HepG2 (cell line): ENCODE measurements around the gene SEMA3B. TPM values are rescaled to one million over a fixed set of nuclear protein-coding genes. Genes with fewer than 3 reads are reported as not detected.

Experiments
- ATF2 ChIP-seq: sonication (generic); formaldehyde crosslinking; IDR thresholded peaks from 2 replicates; pipeline ENCODE4 v1.4.0; 2020; ENCODE audit warnings: missing genetic modification reagents
- CSRNP1 ChIP-seq: sonication (generic); formaldehyde crosslinking; IDR thresholded peaks from 2 replicates; pipeline ENCODE4 v1.8.1; 2023; ENCODE audit warnings: mild to moderate bottlenecking, missing genetic modification reagents
- DMTF1 ChIP-seq: sonication (generic); formaldehyde crosslinking; IDR thresholded peaks from 2 replicates; pipeline ENCODE4 v1.4.0; 2020; ENCODE audit warnings: mild to moderate bottlenecking, missing genetic modification reagents
- FOXJ3 ChIP-seq: sonication (generic); formaldehyde crosslinking; IDR thresholded peaks from 2 replicates; pipeline ENCODE4 v1.4.0; 2020; ENCODE audit warnings: missing genetic modification reagents, mild to moderate bottlenecking, borderline replicate concordance
- HMG20B ChIP-seq: conservative IDR thresholded peaks from 2 replicates; pipeline ENCODE4 v1.6.1; 2016; ENCODE audit warnings: missing genetic modification reagents, missing compliant biosample characterization
- MBNL3 ChIP-seq: fragments of 250-450 bp; sonication (Bioruptor Pico); conservative IDR thresholded peaks from 2 replicates; pipeline ENCODE4 v1.8.0; 2022; ENCODE audit warnings: mild to moderate bottlenecking, inconsistent platforms
- PATZ1 ChIP-seq: sonication (generic); formaldehyde crosslinking; IDR thresholded peaks from 2 replicates; pipeline ENCODE4 v1.4.0; 2020; ENCODE audit warnings: missing genetic modification reagents
- POGZ ChIP-seq: sonication (generic); formaldehyde crosslinking; IDR thresholded peaks from 2 replicates; pipeline ENCODE4 v1.4.0; 2020; ENCODE audit warnings: mild to moderate bottlenecking, missing genetic modification reagents
- SIX4 ChIP-seq: sonication (generic); formaldehyde crosslinking; IDR thresholded peaks from 2 replicates; pipeline ENCODE4 v1.4.0; 2020; ENCODE audit warnings: missing genetic modification reagents
- SNAI1 ChIP-seq: sonication (generic); formaldehyde crosslinking; IDR thresholded peaks from 2 replicates; pipeline ENCODE4 v1.5.0; 2020; ENCODE audit warnings: mild to moderate bottlenecking, missing genetic modification reagents, borderline replicate concordance
- ZNF501 ChIP-seq: sonication (generic); formaldehyde crosslinking; IDR thresholded peaks from 2 replicates; pipeline ENCODE4 v1.5.1; 2020; ENCODE audit warnings: mild to moderate bottlenecking, moderate library complexity, missing genetic modification reagents
- ZNF572 ChIP-seq: sonication (generic); formaldehyde crosslinking; IDR thresholded peaks from 2 replicates; pipeline ENCODE4 v1.5.1; 2020; ENCODE audit warnings: mild to moderate bottlenecking, missing genetic modification reagents
- ZNF616 ChIP-seq: sonication (generic); formaldehyde crosslinking; IDR thresholded peaks from 2 replicates; pipeline ENCODE4 v1.5.0; 2020; ENCODE audit warnings: low read depth, mild to moderate bottlenecking, missing genetic modification reagents
- ZSCAN9 ChIP-seq: IDR thresholded peaks from 2 replicates; pipeline ENCODE4 v1.6.1; 2016; ENCODE audit warnings: borderline replicate concordance
- polyA plus RNA-seq, 8 experiments: library from polyadenylated mRNA; depleted of rRNA in 3 of 8; stranded (reverse) in 7 of 8; unstranded in 1 of 8; fragments of >200 nt; fragmentation: Illumina TruSeq in 4 of 8; extraction: Trizol in 4 of 8; gene quantifications; 2 replicates each; pipeline versions ENCODE4 v1.2.1 to v1.2.3, GENCODE V29; 2011 to 2016; ENCODE audit warnings: low read depth in 4 of 8, missing spikeins in 1 of 8, mixed read lengths in 1 of 8; ENCODE audit not compliant: insufficient read depth in 1 of 8
- total RNA-seq, 5 experiments: library from RNA; depleted of rRNA; stranded (reverse); fragments of >200 nt; fragmentation: Illumina TruSeq; extraction: Trizol; gene quantifications; 2 replicates each; pipeline ENCODE4 v1.2.3, GENCODE V29; 2016; ENCODE audit warnings: low read depth in 1 of 5
- TF ChIP-seq, protein P1 (sequence below): sonication (generic); formaldehyde crosslinking; IDR thresholded peaks from 2 replicates; pipeline ENCODE4 v1.5.0; 2020; ENCODE audit warnings: mild to moderate bottlenecking, missing genetic modification reagents, borderline replicate concordance
- TF ChIP-seq, protein P2 (sequence below): sonication (generic); formaldehyde crosslinking; IDR thresholded peaks from 2 replicates; pipeline ENCODE4 v1.4.0; 2020; ENCODE audit warnings: mild to moderate bottlenecking, missing genetic modification reagents

The SEMA3B gene
- total and polyA plus RNA-seq, 2 of the 13 experiments (the other 11 are each of a cell fraction or from before 2014, with no cell fraction given) = 93.2 to 158 TPM

DNA sequence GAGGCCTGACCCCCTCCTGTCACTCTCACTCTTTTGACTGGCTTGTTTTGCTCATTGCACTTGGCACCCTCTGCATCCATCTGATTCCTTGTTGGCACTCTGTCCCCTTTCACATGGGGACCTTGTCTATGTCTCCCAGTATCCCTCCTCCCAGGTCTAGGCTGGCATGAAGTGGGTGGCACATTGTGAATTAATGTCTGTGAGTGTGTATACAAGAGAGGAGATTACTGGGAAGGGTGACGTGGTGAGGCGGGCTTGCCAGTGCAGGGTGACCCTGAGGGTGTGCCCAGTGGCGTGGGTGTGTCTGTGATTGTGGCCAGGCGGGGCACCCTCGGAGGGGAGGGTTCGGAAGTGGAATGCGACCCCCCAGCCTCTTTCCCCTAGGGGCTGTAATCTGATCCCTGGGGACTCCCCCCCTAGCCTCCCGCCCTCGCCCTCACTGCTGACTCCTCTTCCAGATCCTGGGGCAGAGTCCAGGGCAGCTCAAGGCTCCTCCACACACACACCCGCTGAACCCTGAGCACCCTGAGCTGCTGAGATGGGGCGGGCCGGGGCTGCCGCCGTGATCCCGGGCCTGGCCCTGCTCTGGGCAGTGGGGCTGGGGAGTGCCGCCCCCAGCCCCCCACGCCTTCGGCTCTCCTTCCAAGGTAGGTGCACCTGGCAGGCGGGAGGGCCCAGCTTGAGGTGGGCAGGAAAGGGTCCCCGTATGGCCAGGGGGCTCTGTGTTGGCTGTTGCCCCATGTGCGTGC is at the start of gene SEMA3B (continued):
- TF ChIP-seq, protein P1, sequence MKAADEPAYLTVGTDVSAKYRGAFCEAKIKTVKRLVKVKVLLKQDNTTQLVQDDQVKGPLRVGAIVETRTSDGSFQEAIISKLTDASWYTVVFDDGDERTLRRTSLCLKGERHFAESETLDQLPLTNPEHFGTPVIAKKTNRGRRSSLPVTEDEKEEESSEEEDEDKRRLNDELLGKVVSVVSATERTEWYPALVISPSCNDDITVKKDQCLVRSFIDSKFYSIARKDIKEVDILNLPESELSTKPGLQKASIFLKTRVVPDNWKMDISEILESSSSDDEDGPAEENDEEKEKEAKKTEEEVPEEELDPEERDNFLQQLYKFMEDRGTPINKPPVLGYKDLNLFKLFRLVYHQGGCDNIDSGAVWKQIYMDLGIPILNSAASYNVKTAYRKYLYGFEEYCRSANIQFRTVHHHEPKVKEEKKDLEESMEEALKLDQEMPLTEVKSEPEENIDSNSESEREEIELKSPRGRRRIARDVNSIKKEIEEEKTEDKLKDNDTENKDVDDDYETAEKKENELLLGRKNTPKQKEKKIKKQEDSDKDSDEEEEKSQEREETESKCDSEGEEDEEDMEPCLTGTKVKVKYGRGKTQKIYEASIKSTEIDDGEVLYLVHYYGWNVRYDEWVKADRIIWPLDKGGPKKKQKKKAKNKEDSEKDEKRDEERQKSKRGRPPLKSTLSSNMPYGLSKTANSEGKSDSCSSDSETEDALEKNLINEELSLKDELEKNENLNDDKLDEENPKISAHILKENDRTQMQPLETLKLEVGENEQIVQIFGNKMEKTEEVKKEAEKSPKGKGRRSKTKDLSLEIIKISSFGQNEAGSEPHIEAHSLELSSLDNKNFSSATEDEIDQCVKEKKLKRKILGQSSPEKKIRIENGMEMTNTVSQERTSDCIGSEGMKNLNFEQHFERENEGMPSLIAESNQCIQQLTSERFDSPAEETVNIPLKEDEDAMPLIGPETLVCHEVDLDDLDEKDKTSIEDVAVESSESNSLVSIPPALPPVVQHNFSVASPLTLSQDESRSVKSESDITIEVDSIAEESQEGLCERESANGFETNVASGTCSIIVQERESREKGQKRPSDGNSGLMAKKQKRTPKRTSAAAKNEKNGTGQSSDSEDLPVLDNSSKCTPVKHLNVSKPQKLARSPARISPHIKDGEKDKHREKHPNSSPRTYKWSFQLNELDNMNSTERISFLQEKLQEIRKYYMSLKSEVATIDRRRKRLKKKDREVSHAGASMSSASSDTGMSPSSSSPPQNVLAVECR = peak; percentile 55
- TF ChIP-seq CSRNP1 (peak; percentile 55; the same call in 1 of the 2 replicates), MBNL3 (CRISPR knock-in tag) (no peak), PATZ1 (CRISPR knock-in tag) (peak; percentile 99), ZNF501 (0 out of 2 replicates have a peak, but pooled peaks have one; percentile 25), FOXJ3 (CRISPR knock-in tag) (no peak), SIX4 (CRISPR knock-in tag) (peak; percentile 98), HMG20B (CRISPR knock-in tag) (0 out of 2 replicates have a peak, but pooled peaks have one; percentile 42), ZNF616 (CRISPR knock-in tag) (no peak), ATF2 (CRISPR knock-in tag) (peak; percentile 53; the same call in 1 of the 2 replicates), DMTF1 (CRISPR knock-in tag) (no peak), ZNF572 (no peak), POGZ (0 out of 2 replicates have a peak, but pooled peaks have one; percentile 40), ZSCAN9 (CRISPR knock-in tag) (no peak), SNAI1 (CRISPR knock-in tag) (no peak)
- TF ChIP-seq, protein P2, sequence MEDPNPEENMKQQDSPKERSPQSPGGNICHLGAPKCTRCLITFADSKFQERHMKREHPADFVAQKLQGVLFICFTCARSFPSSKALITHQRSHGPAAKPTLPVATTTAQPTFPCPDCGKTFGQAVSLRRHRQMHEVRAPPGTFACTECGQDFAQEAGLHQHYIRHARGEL = 0 out of 2 replicates have a peak, but pooled peaks have one; percentile 54
